CD4-positive, alpha-beta T cell (primary cell): ENCODE data around the gene MRPL55. TPM values are rescaled to one million over a fixed set of nuclear protein-coding genes. Genes with fewer than 3 reads are reported as not detected.
A peak's percentile ranks its signal among the peaks of the same experiment; 100 is the strongest.

Experiments
- ATAC-seq: fragments of 200-7000 bp; cut with Tn5 transposase; one replicate; pipeline ENCODE4 v1.10.0; 2022; ENCODE audit warnings: mild to moderate bottlenecking; ENCODE audit not compliant: poor library complexity
- CTCF ChIA-PET: fragments of 350-600 bp; sonication (Branson Sonifier 250); formaldehyde crosslinking; loops from one replicate; lab custom pipeline; 2021; ENCODE audit warnings: antibody characterized with exemption, inconsistent platforms; lab: Charles Lee
- POLR2A ChIA-PET: fragments of 350-600 bp; sonication (Branson Sonifier 250); formaldehyde crosslinking; loops from one replicate; lab custom pipeline; 2021; ENCODE audit warnings: antibody characterized with exemption, inconsistent platforms; lab: Charles Lee
- DNase-seq, 14 experiments: peaks; one replicate each; pipeline ENCODE4 v3.0.0-alpha.2; 2013 to 2020; ENCODE audit warnings: mixed read lengths in 2 of 14
- H3K27ac ChIP-seq, 2 donors: one replicate each; pipeline versions ENCODE4 v1.5.1 to v1.7.0; 2013; ENCODE audit warnings: low read length in 2 of 2, low read depth in 1 of 2, mild to moderate bottlenecking in 1 of 2
- H3K27me3 ChIP-seq, 2 experiments: 1 replicate in 1 of 2; 2 replicates in 1 of 2; pipeline versions ENCODE4 v1.6.1 to v1.7.0; 2013; ENCODE audit warnings: low read length in 2 of 2, control low read depth in 1 of 2, mild to moderate bottlenecking in 1 of 2, moderate library complexity in 1 of 2; ENCODE audit not compliant: insufficient read depth in 2 of 2, control insufficient read depth in 1 of 2
- H3K36me3 ChIP-seq: one replicate; pipeline ENCODE4 v1.6.1; 2013; ENCODE audit warnings: low read length, control low read depth; ENCODE audit not compliant: insufficient read depth
- H3K4me1 ChIP-seq: one replicate; pipeline ENCODE4 v1.6.1; 2013; ENCODE audit warnings: low read length, control low read depth; ENCODE audit not compliant: insufficient read depth
- H3K4me3 ChIP-seq: one replicate; pipeline ENCODE4 v1.5.1; 2013; ENCODE audit warnings: mild to moderate bottlenecking, low read length, moderate library complexity
- H3K9me3 ChIP-seq, 2 experiments: 1 replicate in 1 of 2; 2 replicates in 1 of 2; pipeline versions ENCODE4 v1.6.1 to v1.7.0; 2013; ENCODE audit warnings: low read length in 2 of 2, mild to moderate bottlenecking in 2 of 2, control low read depth in 1 of 2, moderate library complexity in 1 of 2; ENCODE audit not compliant: control insufficient read depth in 1 of 2, insufficient read depth in 1 of 2
- H3K27ac Mint-ChIP-seq: one replicate; pipeline ENCODE4 v1.8.0; 2020; ENCODE audit warnings: mixed read lengths
- H3K27me3 Mint-ChIP-seq: one replicate; pipeline ENCODE4 v1.8.0; 2021; ENCODE audit warnings: mixed read lengths
- H3K36me3 Mint-ChIP-seq: one replicate; pipeline ENCODE4 v1.8.0; 2021; ENCODE audit warnings: low read depth, mixed read lengths
- H3K4me1 Mint-ChIP-seq: one replicate; pipeline ENCODE4 v1.8.0; 2021; ENCODE audit warnings: low read depth, mixed read lengths
- H3K4me3 Mint-ChIP-seq: one replicate; pipeline ENCODE4 v1.8.0; 2020; ENCODE audit warnings: mild to moderate bottlenecking, mixed read lengths
- H3K9me3 Mint-ChIP-seq: one replicate; pipeline ENCODE4 v1.8.0; 2020; ENCODE audit warnings: mixed read lengths
- intact Hi-C, 2 experiments: fragments of 100-400 bp; cut with DNase I in 1 of 2; cut with micrococcal nuclease in 1 of 2; formaldehyde crosslinking; loops; one replicate each; pipeline versions ENCODE4 v1.15.1 to v1.9.0; 2023 to 2025; cut with DNase I, micrococcal nuclease
- total RNA-seq, 174 experiments: library from RNA in 2 of 174; stranded (reverse) in 2 of 174; gene quantifications; one replicate each; pipeline ENCODE4 v1.2.3 and lab custom pipeline; 2021 to 2026
- TF ChIP-seq, protein P1 (sequence below): fragments of 200-600 bp; IDR thresholded peaks from one replicate; pipeline ENCODE4 v1.8.0; 2022; ENCODE audit warnings: antibody characterized with exemption, mild to moderate bottlenecking

Gene MRPL55
- total RNA-seq, 2 experiments from 2014 or later = 120 to 128 TPM

DNA sequence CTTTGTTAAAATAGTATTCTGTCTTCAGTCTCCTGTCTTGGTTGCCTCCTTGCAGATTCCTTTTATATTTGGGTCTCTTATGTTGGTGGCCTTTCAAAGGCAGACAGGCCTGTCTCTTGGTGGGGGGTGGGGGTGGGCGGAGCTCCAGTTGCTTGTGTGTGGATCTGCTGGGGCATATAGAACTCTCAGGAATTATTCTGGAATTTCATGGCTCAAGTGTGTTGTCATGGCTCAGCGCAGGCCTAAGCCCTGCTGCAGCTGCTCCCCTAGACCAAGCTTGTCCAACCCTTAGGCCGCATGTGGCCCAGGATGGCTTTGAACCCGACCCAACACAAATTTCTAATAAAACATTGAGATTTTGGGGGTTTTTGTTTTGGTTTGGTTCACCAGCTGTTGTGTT lies 13.9 kb downstream of the MRPL55 start:
- Histone ChIP-seq H3K27me3 (no peaks in the 10 kb centered on the region), H3K27ac (no peak overlapping the region), H3K4me3 (no peak overlapping the region), H3K4me1 (peaks cover 61% of the 10 kb centered on the region), H3K36me3 (peaks cover 73% of the 10 kb centered on the region), H3K9me3 (peaks cover 7 to 23% of the 10 kb centered on the region in 2 experiments)
- H3K4me1 Mint-ChIP-seq = peaks cover 56% of the 10 kb centered on the region
- ATAC-seq = no peak
- peak in 1 of 14 experiments; percentile 5 for DNase-seq
- no peaks in the 10 kb centered on the region for H3K27me3 Mint-ChIP-seq
- peak overlapping the region; percentile 29 for H3K27ac Mint-ChIP-seq
- peaks cover 5% of the 10 kb centered on the region for H3K9me3 Mint-ChIP-seq
- CTCF ChIA-PET = no interaction called here
- POLR2A ChIA-PET = interaction anchor here (0.7 kb wide), 1 partner anchor 12 kb away, joined by 3 read pairs; no protein-coding TSS in a partner anchor
- TF ChIP-seq, protein P1, sequence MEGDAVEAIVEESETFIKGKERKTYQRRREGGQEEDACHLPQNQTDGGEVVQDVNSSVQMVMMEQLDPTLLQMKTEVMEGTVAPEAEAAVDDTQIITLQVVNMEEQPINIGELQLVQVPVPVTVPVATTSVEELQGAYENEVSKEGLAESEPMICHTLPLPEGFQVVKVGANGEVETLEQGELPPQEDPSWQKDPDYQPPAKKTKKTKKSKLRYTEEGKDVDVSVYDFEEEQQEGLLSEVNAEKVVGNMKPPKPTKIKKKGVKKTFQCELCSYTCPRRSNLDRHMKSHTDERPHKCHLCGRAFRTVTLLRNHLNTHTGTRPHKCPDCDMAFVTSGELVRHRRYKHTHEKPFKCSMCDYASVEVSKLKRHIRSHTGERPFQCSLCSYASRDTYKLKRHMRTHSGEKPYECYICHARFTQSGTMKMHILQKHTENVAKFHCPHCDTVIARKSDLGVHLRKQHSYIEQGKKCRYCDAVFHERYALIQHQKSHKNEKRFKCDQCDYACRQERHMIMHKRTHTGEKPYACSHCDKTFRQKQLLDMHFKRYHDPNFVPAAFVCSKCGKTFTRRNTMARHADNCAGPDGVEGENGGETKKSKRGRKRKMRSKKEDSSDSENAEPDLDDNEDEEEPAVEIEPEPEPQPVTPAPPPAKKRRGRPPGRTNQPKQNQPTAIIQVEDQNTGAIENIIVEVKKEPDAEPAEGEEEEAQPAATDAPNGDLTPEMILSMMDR = no peak
- intact Hi-C loops = no loop called here
- H3K36me3 Mint-ChIP-seq = peaks cover 89% of the 10 kb centered on the region
- H3K4me3 Mint-ChIP-seq = peak overlapping the region; percentile 27

DNA sequence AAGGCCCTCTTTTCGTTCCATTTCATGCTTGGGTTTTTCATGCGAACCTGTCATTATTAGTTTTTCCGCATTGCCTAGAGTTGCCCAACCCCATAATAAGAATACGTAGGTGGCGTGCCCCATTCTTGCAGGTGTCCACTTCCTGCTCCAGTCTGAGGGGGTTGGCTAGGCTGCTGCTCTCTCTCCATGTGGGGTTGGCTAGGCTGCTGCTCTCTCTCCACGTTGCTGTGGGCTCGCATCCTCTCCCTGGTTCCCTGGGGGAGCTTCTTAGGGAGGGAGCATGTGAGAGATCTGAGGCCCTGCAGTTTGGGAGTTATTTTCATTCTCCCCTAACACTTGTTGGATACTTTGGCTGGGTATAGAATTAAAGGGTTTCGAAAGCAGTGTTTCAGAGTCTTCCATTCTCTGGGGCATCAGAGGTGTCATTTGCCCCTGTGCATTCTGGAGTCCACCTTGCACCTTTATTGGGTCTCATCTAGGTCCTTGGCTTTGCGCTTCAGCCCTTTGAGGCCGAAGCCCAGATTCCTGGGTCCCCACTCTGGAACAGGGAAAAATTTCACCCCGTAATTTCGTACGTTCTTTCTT lies 14.6 kb downstream of the MRPL55 start:
- no peak overlapping the region for H3K27ac ChIP-seq
- POLR2A ChIA-PET = interaction anchor here (0.7 to 1.1 kb wide), 2 partner anchors 11 to 363 kb away, joined by 3 read pairs; no protein-coding TSS in a partner anchor

DNA sequence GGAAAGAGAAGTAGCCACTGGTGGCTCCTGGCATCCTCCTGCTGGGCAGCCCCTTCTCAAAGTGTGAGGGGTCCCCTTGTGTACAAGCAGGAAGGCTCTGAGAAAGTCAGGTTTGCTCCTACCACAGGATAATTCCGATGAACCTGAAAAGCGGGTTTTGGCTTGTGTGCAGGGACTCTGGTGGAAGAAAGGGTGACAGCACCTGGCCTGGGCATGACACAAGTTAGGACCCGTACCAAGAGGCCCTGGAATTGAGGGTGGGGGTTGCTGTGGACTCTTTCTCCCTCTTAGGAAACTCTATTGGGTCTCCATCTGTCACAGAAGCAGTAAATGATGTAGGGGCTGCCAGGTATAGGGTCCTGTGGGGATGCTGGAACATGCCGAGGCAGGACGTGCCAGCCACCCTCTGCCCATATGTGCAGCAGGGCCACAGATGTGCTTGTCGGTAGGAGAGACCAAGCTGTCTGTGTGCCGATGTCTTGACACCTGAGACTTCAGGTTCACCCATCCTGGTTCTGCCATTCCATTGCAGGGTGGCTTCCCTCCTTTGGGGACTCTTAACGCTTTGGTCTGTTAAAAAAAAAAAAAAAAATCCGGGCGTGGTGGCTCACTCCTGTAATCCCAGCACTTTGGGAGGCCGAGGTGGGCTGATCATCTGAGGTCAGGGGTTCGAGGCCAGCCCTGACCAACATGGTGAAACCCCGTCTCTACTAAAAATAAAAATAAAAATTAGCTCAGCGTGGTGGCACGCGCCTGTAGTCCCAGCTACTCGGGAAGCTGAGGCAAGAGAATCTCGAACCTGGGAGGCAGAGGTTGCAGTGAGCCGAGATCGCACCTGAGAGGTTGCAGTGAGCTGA lies 15.8 kb downstream of the MRPL55 start:
- POLR2A ChIA-PET = interaction anchor here (1.1 kb wide), 1 partner anchor 364 kb away, joined by 3 read pairs; no protein-coding TSS in a partner anchor
- Histone ChIP-seq H3K9me3 (peaks cover 7 to 23% of the 10 kb centered on the region in 2 experiments), H3K4me3 (no peak overlapping the region), H3K4me1 (peaks cover 80% of the 10 kb centered on the region), H3K36me3 (peaks cover 67% of the 10 kb centered on the region), H3K27me3 (no peaks in the 10 kb centered on the region), H3K27ac (no peak overlapping the region)
- H3K27me3 Mint-ChIP-seq = no peaks in the 10 kb centered on the region
- H3K36me3 Mint-ChIP-seq = peaks cover 86% of the 10 kb centered on the region
- peaks cover 68% of the 10 kb centered on the region for H3K4me1 Mint-ChIP-seq
- TF ChIP-seq, protein P1 = no peak
- intact Hi-C loops = no loop called here
- peak overlapping the region; percentile 99 for H3K27ac Mint-ChIP-seq
- CTCF ChIA-PET = no interaction called here
- peaks cover 5% of the 10 kb centered on the region for H3K9me3 Mint-ChIP-seq
- ATAC-seq (no peak), DNase-seq (peak in 2 of 14 experiments; percentile 1 to 13)
- H3K4me3 Mint-ChIP-seq = no peak overlapping the region

More for the DNA sequence above, 14.6 kb downstream of the MRPL55 start:
- H3K4me1 ChIP-seq = peaks cover 68% of the 10 kb centered on the region
- Mint-ChIP-seq H3K36me3 (peaks cover 88% of the 10 kb centered on the region), H3K9me3 (peaks cover 5% of the 10 kb centered on the region), H3K4me1 (peaks cover 62% of the 10 kb centered on the region), H3K4me3 (peak overlapping the region; percentile 27), H3K27me3 (no peaks in the 10 kb centered on the region), H3K27ac (peak overlapping the region; percentile 33)
- H3K4me3 ChIP-seq = no peak overlapping the region
- H3K27me3 ChIP-seq = no peaks in the 10 kb centered on the region
- H3K9me3 ChIP-seq = peaks cover 7 to 23% of the 10 kb centered on the region in 2 experiments
- intact Hi-C loops = no loop called here
- TF ChIP-seq, protein P1 = no peak
- DNase-seq = no peak
- peaks cover 71% of the 10 kb centered on the region for H3K36me3 ChIP-seq
- CTCF ChIA-PET = no interaction called here
- no peak for ATAC-seq
